Endothelial cell of umbilical vein (primary cell): ENCODE results near the gene GGT6. TPM values are rescaled to one million over a fixed set of nuclear protein-coding genes. Genes with fewer than 3 reads are reported as not detected.

ENCODE experiments used
- BruUV-seq: library from RNA; stranded (reverse); fragments of 400-500 nt; replicated peaks from 2 replicates; lab custom pipeline; 2021; lab: Mats Ljungman, UMichigan
- CTCF ChIA-PET: fragments of 300-600, 350-600 bp; sonication (Branson Sonifier 250); formaldehyde crosslinking; loops from one replicate; lab custom pipeline; 2021; ENCODE audit warnings: antibody characterized with exemption, inconsistent platforms; lab: Charles Lee
- POLR2A ChIA-PET: fragments of 300-600, 350-600 bp; sonication (Branson Sonifier 250); formaldehyde crosslinking; loops from one replicate; lab custom pipeline; 2021; ENCODE audit warnings: antibody characterized with exemption, inconsistent platforms; lab: Charles Lee
- DNase-seq: peaks from one replicate; pipeline ENCODE4 v3.0.0-alpha.2; 2011; ENCODE audit warnings: low read depth, low spot score
- FAIRE-seq: peaks from 2 replicates; lab custom pipeline; 2011; peaks lifted over from hg19 to GRCh38; lab: Jason Lieb, UNC
- H2AFZ ChIP-seq: 2 replicates; pipeline ENCODE4 v1.6.0; 2012; ENCODE audit warnings: low read depth, low read length, control low read depth, inconsistent platforms
- H3K27ac ChIP-seq: 2 replicates; pipeline ENCODE4 v1.5.1; 2011; ENCODE audit warnings: low read depth, mild to moderate bottlenecking, control low read depth, low read length, moderate library complexity; ENCODE audit not compliant: insufficient read depth
- H3K27me3 ChIP-seq, 2 experiments: 2 replicates each; pipeline versions ENCODE4 v1.6.0 to v1.6.1; 2011; ENCODE audit warnings: low read length in 2 of 2, mixed read lengths in 1 of 2; ENCODE audit not compliant: control insufficient read depth in 2 of 2, insufficient read depth in 2 of 2
- H3K36me3 ChIP-seq, 2 experiments: 2 replicates in 1 of 2; 3 replicates in 1 of 2; pipeline ENCODE4 v1.5.1; 2011; ENCODE audit warnings: low read length in 2 of 2, mild to moderate bottlenecking in 1 of 2, moderate library complexity in 1 of 2; ENCODE audit not compliant: control insufficient read depth in 2 of 2, insufficient read depth in 2 of 2; ENCODE audit errors: extremely low read depth in 1 of 2
- H3K4me1 ChIP-seq: 3 replicates; pipeline ENCODE4 v1.5.1; 2011; ENCODE audit warnings: mild to moderate bottlenecking, low read length; ENCODE audit not compliant: control insufficient read depth, insufficient read depth; ENCODE audit errors: extremely low read depth
- H3K4me2 ChIP-seq: 2 replicates; pipeline ENCODE4 v1.6.1; 2011; ENCODE audit warnings: low read length, control low read depth, mixed read lengths; ENCODE audit not compliant: insufficient read depth
- H3K4me3 ChIP-seq, 3 experiments: fragments of 200-600 bp in 1 of 3; sonication (generic), shearing (Covaris generic) in 1 of 3; replicated peaks in 1 of 3; 2 replicates each; pipeline ENCODE4 v1.5.1; 2011 to 2016; ENCODE audit warnings: control low read depth in 3 of 3, low read length in 3 of 3, mild to moderate bottlenecking in 2 of 3, inconsistent platforms in 1 of 3, low read depth in 1 of 3, moderate library complexity in 1 of 3; ENCODE audit not compliant: insufficient read depth in 1 of 3
- H3K79me2 ChIP-seq: 2 replicates; pipeline ENCODE4 v1.6.0; 2012; ENCODE audit warnings: low read length, inconsistent platforms; ENCODE audit not compliant: control insufficient read depth, insufficient read depth
- H3K9ac ChIP-seq: replicated peaks from 2 replicates; pipeline ENCODE3; 2011; ENCODE audit warnings: low read length, control low read depth; ENCODE audit not compliant: insufficient read depth; ENCODE audit errors: extremely low read depth
- H3K9me1 ChIP-seq: replicated peaks from 3 replicates; pipeline ENCODE4 v1.6.0; 2011; ENCODE audit warnings: mild to moderate bottlenecking, low read length; ENCODE audit not compliant: control insufficient read depth, insufficient read depth; ENCODE audit errors: extremely low read depth
- H3K9me3 ChIP-seq: replicated peaks from 2 replicates; pipeline ENCODE4 v1.5.1; 2012; ENCODE audit warnings: low read length, inconsistent platforms; ENCODE audit not compliant: control insufficient read depth, insufficient read depth
- H4K20me1 ChIP-seq: replicated peaks from 2 replicates; pipeline ENCODE3; 2011; ENCODE audit warnings: mild to moderate bottlenecking, low read length; ENCODE audit not compliant: control insufficient read depth, insufficient read depth; ENCODE audit errors: extremely low read depth
- EZH2 ChIP-seq: IDR thresholded peaks from 2 replicates; pipeline ENCODE4 v1.6.1; 2012; ENCODE audit warnings: borderline replicate concordance, low read depth, mild to moderate bottlenecking, moderate library complexity, low read length, inconsistent platforms; ENCODE audit not compliant: severe bottlenecking
- FOS ChIP-seq: IDR thresholded peaks from 2 replicates; pipeline ENCODE4 v1.6.1; 2011; ENCODE audit warnings: mild to moderate bottlenecking, low read length, moderate library complexity, borderline replicate concordance; ENCODE audit not compliant: insufficient read depth
- GATA2 ChIP-seq: IDR thresholded peaks from 2 replicates; pipeline ENCODE4 v1.7.0; 2011; ENCODE audit warnings: low read depth, mild to moderate bottlenecking, moderate library complexity, mixed read lengths, low read length; ENCODE audit not compliant: insufficient read length, insufficient read depth
- JUN ChIP-seq: IDR thresholded peaks from 2 replicates; pipeline ENCODE4 v1.6.1; 2011; ENCODE audit warnings: borderline replicate concordance, low read depth; ENCODE audit not compliant: insufficient read length, insufficient read depth
- MYC ChIP-seq: IDR thresholded peaks from one replicate; pipeline ENCODE4 v1.6.1; 2011; ENCODE audit warnings: mild to moderate bottlenecking, low read depth, low read length
- POLR2A ChIP-seq: IDR thresholded peaks from 2 replicates; pipeline ENCODE4 v1.6.1; 2012; ENCODE audit warnings: low read depth, mild to moderate bottlenecking, control low read depth, low read length
- POLR2AphosphoS5 ChIP-seq: IDR thresholded peaks from 2 replicates; pipeline ENCODE4 v1.6.1; 2012; ENCODE audit warnings: low read depth, mild to moderate bottlenecking, control low read depth, low read length, moderate library complexity; ENCODE audit not compliant: insufficient read depth
- dilution Hi-C: fragments of 300-500 bp; cut with MboI; formaldehyde crosslinking; loops from one replicate; pipeline ENCODE4 v1.15.0; 2019; ENCODE audit warnings: low sequenced_read_pairs; ENCODE audit not compliant: extremely low pct_ligation_motif_present
- intact Hi-C: fragments of 100-400 bp; cut with micrococcal nuclease; formaldehyde crosslinking; loops from one replicate; pipeline ENCODE4 v1.10.0; 2022
- polyA plus RNA-seq, 4 experiments: library from polyadenylated mRNA; depleted of rRNA in 3 of 4; stranded (reverse) in 3 of 4; unstranded in 1 of 4; fragments of >200 nt; gene quantifications; 2 replicates each; pipeline versions ENCODE4 v1.2.1 to v1.2.3, GENCODE V29; 2011 to 2012; ENCODE audit warnings: missing spikeins in 1 of 4
- total RNA-seq: library from RNA; stranded (reverse); gene quantifications from 2 replicates; pipeline ENCODE4 v1.2.3, GENCODE V29; 2021
- TF ChIP-seq, protein P1 (sequence below), 2 donors: IDR thresholded peaks; 1 replicate in 1 of 2; 2 replicates in 1 of 2; pipeline ENCODE4 v1.5.1; 2011; ENCODE audit warnings: low read length in 2 of 2, mild to moderate bottlenecking in 2 of 2, moderate library complexity in 2 of 2, control low read depth in 1 of 2, inconsistent platforms in 1 of 2, low read depth in 1 of 2; ENCODE audit not compliant: insufficient read depth in 1 of 2; ENCODE audit errors: extremely low read depth in 1 of 2
- TF ChIP-seq, protein P2 (sequence below): IDR thresholded peaks from 2 replicates; pipeline ENCODE4 v1.6.1; 2011; ENCODE audit not compliant: insufficient read depth, insufficient read length

Gene GGT6
- total and polyA plus RNA-seq, 2 donors (not counting 3 experiments of a cell fraction or from before 2014, with no cell fraction given) = not detected

DNA sequence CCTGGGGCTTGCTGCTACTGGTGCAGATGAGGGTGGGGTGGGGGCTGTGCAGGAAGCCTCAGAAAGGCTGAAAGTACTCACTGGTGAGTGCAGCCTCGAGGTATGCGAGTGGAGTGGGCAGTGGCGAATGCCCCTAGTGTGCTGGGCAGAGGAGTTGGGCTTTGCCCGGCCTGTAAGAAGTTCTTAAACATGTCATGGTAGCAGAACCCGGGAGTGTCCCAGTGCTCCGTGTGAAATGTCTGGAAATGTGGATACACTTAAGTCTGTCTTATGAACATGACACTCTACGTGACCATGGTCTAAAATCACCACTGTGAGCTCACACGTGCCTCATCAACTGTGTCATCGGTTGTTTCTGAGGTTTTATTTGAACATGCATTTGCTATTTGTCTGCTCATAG lies 25.7 kb upstream of the GGT6 start:
- Histone ChIP-seq H3K4me1 (no peaks in the 10 kb centered on the region), H3K27me3 (peaks cover 29 to 35% of the 10 kb centered on the region in 2 experiments), H3K27ac (no peak overlapping the region), H3K36me3 (no peaks in the 10 kb centered on the region), H3K9me1 (no peaks in the 10 kb centered on the region), H3K4me3 (no peak overlapping the region), H3K9ac (no peak overlapping the region), H4K20me1 (no peaks in the 10 kb centered on the region), H3K79me2 (no peaks in the 10 kb centered on the region), H3K4me2 (no peak overlapping the region), H2AFZ (no peak overlapping the region), H3K9me3 (no peaks in the 10 kb centered on the region)
- FAIRE-seq = no peak
- no TSS peak for BruUV-seq
- TF ChIP-seq GATA2 = no peak
- TF ChIP-seq MYC = no peak
- TF ChIP-seq EZH2 = no peak
- TF ChIP-seq POLR2A = no peak
- TF ChIP-seq FOS = no peak
- TF ChIP-seq, protein P1, sequence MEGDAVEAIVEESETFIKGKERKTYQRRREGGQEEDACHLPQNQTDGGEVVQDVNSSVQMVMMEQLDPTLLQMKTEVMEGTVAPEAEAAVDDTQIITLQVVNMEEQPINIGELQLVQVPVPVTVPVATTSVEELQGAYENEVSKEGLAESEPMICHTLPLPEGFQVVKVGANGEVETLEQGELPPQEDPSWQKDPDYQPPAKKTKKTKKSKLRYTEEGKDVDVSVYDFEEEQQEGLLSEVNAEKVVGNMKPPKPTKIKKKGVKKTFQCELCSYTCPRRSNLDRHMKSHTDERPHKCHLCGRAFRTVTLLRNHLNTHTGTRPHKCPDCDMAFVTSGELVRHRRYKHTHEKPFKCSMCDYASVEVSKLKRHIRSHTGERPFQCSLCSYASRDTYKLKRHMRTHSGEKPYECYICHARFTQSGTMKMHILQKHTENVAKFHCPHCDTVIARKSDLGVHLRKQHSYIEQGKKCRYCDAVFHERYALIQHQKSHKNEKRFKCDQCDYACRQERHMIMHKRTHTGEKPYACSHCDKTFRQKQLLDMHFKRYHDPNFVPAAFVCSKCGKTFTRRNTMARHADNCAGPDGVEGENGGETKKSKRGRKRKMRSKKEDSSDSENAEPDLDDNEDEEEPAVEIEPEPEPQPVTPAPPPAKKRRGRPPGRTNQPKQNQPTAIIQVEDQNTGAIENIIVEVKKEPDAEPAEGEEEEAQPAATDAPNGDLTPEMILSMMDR (IDR thresholded peaks at IDR 0.05; ENCODE audit: extremely low read depth in 1 of 2, insufficient read depth in 1 of 2, low read depth in 1 of 2, low read length in 2 of 2) = no peak
- no peak for TF ChIP-seq POLR2AphosphoS5
- TF ChIP-seq, protein P2, sequence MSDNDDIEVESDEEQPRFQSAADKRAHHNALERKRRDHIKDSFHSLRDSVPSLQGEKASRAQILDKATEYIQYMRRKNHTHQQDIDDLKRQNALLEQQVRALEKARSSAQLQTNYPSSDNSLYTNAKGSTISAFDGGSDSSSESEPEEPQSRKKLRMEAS = no peak
- no peak for TF ChIP-seq JUN
- ChIA-PET POLR2A (no interaction called here), CTCF (interaction anchor here (1.0 to 2.5 kb wide), 2 partner anchors 9 to 19 kb away, joined by 3 to 16 read pairs; no protein-coding TSS in a partner anchor)
- dilution Hi-C loops = no loop called here
- intact Hi-C loops = no loop called here
- no peak for DNase-seq
